MCF 10A (cell line): ENCODE data around the gene CHD8. TPM values are rescaled to one million over a fixed set of nuclear protein-coding genes. Genes with fewer than 3 reads are reported as not detected.
A peak's percentile ranks its signal among the peaks of the same experiment; 100 is the strongest.

ENCODE experiments used
- BruUV-seq: library from RNA; stranded (reverse); fragments of 400-500 nt; replicated peaks from 2 replicates; lab custom pipeline; 2021; lab: Mats Ljungman, UMichigan
- CTCF ChIA-PET: fragments of 300-600 bp; sonication (Branson Sonifier 250); formaldehyde crosslinking; extraction: SDS; loops from one replicate; lab custom pipeline; 2021; ENCODE audit warnings: antibody characterized with exemption, inconsistent platforms; lab: Yijun Ruan, JAX
- POLR2A ChIA-PET: fragments of 300-600, 350-650 bp; sonication (Branson Sonifier 250); formaldehyde crosslinking; extraction: SDS; loops from one replicate; lab custom pipeline; 2020; ENCODE audit warnings: antibody characterized with exemption, inconsistent platforms; lab: Yijun Ruan, JAX
- DNase-seq: peaks from one replicate; pipeline ENCODE4 v3.0.0-alpha.2; 2018; ENCODE audit not compliant: unreplicated experiment
- H3K27ac Mint-ChIP-seq: one replicate; pipeline ENCODE4 v1.8.0; 2022; ENCODE audit warnings: mild to moderate bottlenecking, low read depth, mixed read lengths; ENCODE audit not compliant: unreplicated experiment
- H3K27me3 Mint-ChIP-seq: one replicate; pipeline ENCODE4 v1.8.0; 2022; ENCODE audit warnings: mixed read lengths; ENCODE audit not compliant: insufficient read depth, unreplicated experiment
- H3K36me3 Mint-ChIP-seq: one replicate; pipeline ENCODE4 v1.8.0; 2022; ENCODE audit warnings: mild to moderate bottlenecking, moderate library complexity, mixed read lengths; ENCODE audit not compliant: insufficient read depth, unreplicated experiment
- H3K4me1 Mint-ChIP-seq: one replicate; pipeline ENCODE4 v1.8.0; 2022; ENCODE audit warnings: mixed read lengths; ENCODE audit not compliant: insufficient read depth, unreplicated experiment
- H3K4me3 Mint-ChIP-seq: one replicate; pipeline ENCODE4 v1.8.0; 2022; ENCODE audit warnings: mild to moderate bottlenecking, moderate library complexity, mixed read lengths; ENCODE audit not compliant: unreplicated experiment
- H3K9me3 Mint-ChIP-seq: one replicate; pipeline ENCODE4 v1.8.0; 2022; ENCODE audit warnings: mixed read lengths; ENCODE audit not compliant: unreplicated experiment
- CTCF ChIP-seq: fragments of 200-600 bp; IDR thresholded peaks from one replicate; pipeline ENCODE4 v1.8.0; 2022; ENCODE audit warnings: antibody characterized with exemption, mild to moderate bottlenecking; ENCODE audit not compliant: unreplicated experiment
- intact Hi-C: fragments of 100-400 bp; cut with micrococcal nuclease; formaldehyde crosslinking; loops from 2 replicates; pipeline ENCODE4 v1.14.1; 2022
- total RNA-seq: library from RNA; stranded (reverse); gene quantifications from 2 replicates; pipeline ENCODE4 v1.2.3, GENCODE V29; 2022

The CHD8 gene
- total RNA-seq, 1 experiment from 2014 or later = 70.7 TPM

GRCh38 chr14:21367582-21368144, 88.3 kb downstream of the CHD8 start:
- Mint-ChIP-seq H3K4me3 (no peak overlapping the region), H3K4me1 (no peaks in the 10 kb centered on the region), H3K9me3 (no peaks in the 10 kb centered on the region), H3K36me3 (peaks cover 100% of the 10 kb centered on the region), H3K27ac (no peak overlapping the region), H3K27me3 (no peaks in the 10 kb centered on the region)
- DNase-seq = no peak
- intact Hi-C loops = no loop called here
- no TSS peak for BruUV-seq
- POLR2A ChIA-PET = interaction anchor here (1.2 kb wide), 1 partner anchor 15 kb away, joined by 3 read pairs; no protein-coding TSS in a partner anchor
- CTCF ChIA-PET = interaction anchor here (0.6 kb wide), 1 partner anchor 14 kb away, joined by 3 read pairs; no protein-coding TSS in a partner anchor
- no peak for TF ChIP-seq CTCF

- Mint-ChIP-seq H3K4me3 (no peak overlapping the region), H3K27me3 (no peaks in the 10 kb centered on the region), H3K9me3 (no peaks in the 10 kb centered on the region), H3K4me1 (no peaks in the 10 kb centered on the region), H3K36me3 (peaks cover 100% of the 10 kb centered on the region), H3K27ac (no peak overlapping the region)
- no TSS peak for BruUV-seq
- DNase-seq = no peak
- POLR2A ChIA-PET = no interaction called here
- TF ChIP-seq CTCF = no peak
- CTCF ChIA-PET = interaction anchor here (0.5 to 0.7 kb wide), 3 partner anchors 18 to 289 kb away, joined by 3 read pairs; no protein-coding TSS in a partner anchor
- intact Hi-C loops = no loop called here
Observed at GRCh38 chr14:21356511-21356910, 99.4 kb downstream of the CHD8 start.

GRCh38 chr14:21352587-21352986, 103.3 kb downstream of the CHD8 start:
- Mint-ChIP-seq H3K9me3 (no peaks in the 10 kb centered on the region), H3K27me3 (no peaks in the 10 kb centered on the region), H3K4me3 (no peak overlapping the region), H3K27ac (no peak overlapping the region), H3K4me1 (no peaks in the 10 kb centered on the region), H3K36me3 (peaks cover 78% of the 10 kb centered on the region)
- ChIA-PET POLR2A (interaction anchor here (1.3 kb wide), 1 partner anchor 23 kb away, joined by 4 read pairs; no protein-coding TSS in a partner anchor), CTCF (no interaction called here)
- BruUV-seq = no TSS peak
- no peak for DNase-seq
- no peak for TF ChIP-seq CTCF
- intact Hi-C loops = no loop called here

GRCh38 chr14:21350539-21350938, 105.4 kb downstream of the CHD8 start:
- H3K36me3 Mint-ChIP-seq = peaks cover 57% of the 10 kb centered on the region
- no TSS peak for BruUV-seq

More at GRCh38 chr14:21350539-21350938, 105.4 kb downstream of the CHD8 start:
- Mint-ChIP-seq H3K9me3 (no peaks in the 10 kb centered on the region), H3K4me1 (no peaks in the 10 kb centered on the region), H3K27ac (peak overlapping the region; percentile 20), H3K27me3 (no peaks in the 10 kb centered on the region), H3K4me3 (no peak overlapping the region)
- POLR2A ChIA-PET = no interaction called here
- CTCF ChIA-PET = no interaction called here
- intact Hi-C loops = no loop called here
- no peak for DNase-seq
- TF ChIP-seq CTCF = no peak
